Liver (tissue), 9 donors: ENCODE data around the gene THAP11. TPM values are rescaled to one million over a fixed set of nuclear protein-coding genes. Genes with fewer than 3 reads are reported as not detected.

Source experiments
- DNase-seq: peaks from one replicate; pipeline ENCODE4 v3.0.0-alpha.2; 2017; ENCODE audit warnings: low spot score
- H3K27ac ChIP-seq, 2 donors: one replicate each; pipeline ENCODE4 v1.7.0; 2013; ENCODE audit warnings: inconsistent platforms in 2 of 2, low read length in 2 of 2, control low read depth in 1 of 2, low read depth in 1 of 2, mild to moderate bottlenecking in 1 of 2
- H3K27me3 ChIP-seq, 4 donors: one replicate each; pipeline versions ENCODE4 v1.6.1 to v1.7.0; 2013; ENCODE audit warnings: low read length in 3 of 4, inconsistent platforms in 1 of 4, mild to moderate bottlenecking in 1 of 4, moderate library complexity in 1 of 4; ENCODE audit not compliant: control insufficient read depth in 4 of 4, insufficient read depth in 4 of 4
- H3K36me3 ChIP-seq, 4 donors: one replicate each; pipeline versions ENCODE4 v1.6.1 to v1.7.0; 2013; ENCODE audit warnings: low read length in 3 of 4, mild to moderate bottlenecking in 3 of 4, low read depth in 1 of 4, moderate library complexity in 1 of 4; ENCODE audit not compliant: control insufficient read depth in 4 of 4, insufficient read depth in 3 of 4
- H3K4me1 ChIP-seq, 4 donors: one replicate each; pipeline versions ENCODE4 v1.6.1 to v1.7.0; 2013; ENCODE audit warnings: low read length in 3 of 4, mild to moderate bottlenecking in 3 of 4, moderate library complexity in 1 of 4; ENCODE audit not compliant: control insufficient read depth in 4 of 4, insufficient read depth in 4 of 4
- H3K4me3 ChIP-seq, 3 donors: one replicate each; pipeline versions ENCODE4 v1.6.1 to v1.7.0; 2013; ENCODE audit warnings: low read length in 3 of 3, control low read depth in 1 of 3, low read depth in 1 of 3, mild to moderate bottlenecking in 1 of 3
- H3K9ac ChIP-seq, 2 donors: one replicate each; pipeline ENCODE4 v1.7.0; 2013; ENCODE audit warnings: low read length in 2 of 2, mild to moderate bottlenecking in 2 of 2, moderate library complexity in 2 of 2, control low read depth in 1 of 2, low read depth in 1 of 2
- H3K9me3 ChIP-seq, 4 donors: one replicate each; pipeline versions ENCODE4 v1.6.1 to v1.7.0; 2013; ENCODE audit warnings: low read length in 3 of 4; ENCODE audit not compliant: control insufficient read depth in 4 of 4
- EGR1 ChIP-seq, 2 donors: IDR thresholded peaks; 2 replicates each; pipeline ENCODE4 v1.6.1; 2016 to 2018; ENCODE audit warnings: antibody characterized with exemption in 2 of 2, low read depth in 2 of 2
- FOXA1 ChIP-seq: IDR thresholded peaks from 2 replicates; pipeline ENCODE4 v1.6.1; 2016; ENCODE audit warnings: antibody characterized with exemption
- GABPA ChIP-seq, 2 donors: IDR thresholded peaks in 1 of 2; conservative IDR thresholded peaks in 1 of 2; 2 replicates each; pipeline ENCODE4 v1.6.1; 2016; ENCODE audit warnings: antibody characterized with exemption in 2 of 2, mild to moderate bottlenecking in 1 of 2, moderate library complexity in 1 of 2
- HNF4A ChIP-seq, 2 donors: conservative IDR thresholded peaks; 2 replicates each; pipeline ENCODE4 v1.6.1; 2016; ENCODE audit warnings: antibody characterized with exemption in 2 of 2, mild to moderate bottlenecking in 2 of 2
- RAD21 ChIP-seq, 2 donors: IDR thresholded peaks; 2 replicates each; pipeline ENCODE4 v1.6.1; 2016; ENCODE audit warnings: antibody characterized with exemption in 2 of 2, mild to moderate bottlenecking in 2 of 2
- RXRA ChIP-seq, 2 donors: IDR thresholded peaks; 2 replicates each; pipeline ENCODE4 v1.6.1; 2017 to 2018; ENCODE audit warnings: antibody characterized with exemption in 2 of 2, mild to moderate bottlenecking in 1 of 2
- SP1 ChIP-seq: IDR thresholded peaks from 2 replicates; pipeline ENCODE4 v1.6.1; 2018; ENCODE audit warnings: antibody characterized with exemption, mild to moderate bottlenecking
- TAF1 ChIP-seq: conservative IDR thresholded peaks from 2 replicates; pipeline ENCODE4 v1.6.1; 2016; ENCODE audit warnings: antibody characterized with exemption, mild to moderate bottlenecking
- YY1 ChIP-seq: IDR thresholded peaks from 2 replicates; pipeline ENCODE4 v1.6.1; 2016; ENCODE audit warnings: antibody characterized with exemption, mild to moderate bottlenecking
- WGBS: extraction: QIAGEN DNeasy Blood & Tissue Kit; methylation state at CpG from one replicate; pipeline ENCODE4 v1.1.7; 2013; 5-methylcytosine and 5-hydroxymethylcytosine counted together
- polyA plus RNA-seq, 2 donors: library from polyadenylated mRNA; stranded (reverse) in 1 of 2; unstranded in 1 of 2; fragments of 200-250 nt in 1 of 2; fragments of >200 nt in 1 of 2; fragmentation: Nextera tagmentation in 1 of 2; extraction: Ambion mirVana in 1 of 2; gene quantifications; one replicate each; pipeline versions ENCODE4 v1.2.1 to v1.2.3, GENCODE V29; 2013 to 2015
- total RNA-seq, 2 donors: library from RNA; depleted of rRNA; stranded (reverse); fragments of >200 nt; gene quantifications; one replicate each; pipeline ENCODE4 v1.2.3, GENCODE V29; 2014
- TF ChIP-seq, protein P1 (sequence below): IDR thresholded peaks from 2 replicates; pipeline ENCODE4 v1.6.1; 2016; ENCODE audit warnings: antibody characterized with exemption, mild to moderate bottlenecking
- TF ChIP-seq, protein P2 (sequence below): IDR thresholded peaks from 2 replicates; pipeline ENCODE4 v1.6.1; 2016; ENCODE audit warnings: antibody characterized with exemption
- TF ChIP-seq, protein P3 (sequence below): IDR thresholded peaks from 2 replicates; pipeline ENCODE4 v1.6.1; 2016; ENCODE audit warnings: antibody characterized with exemption
- TF ChIP-seq, protein P4 (sequence below): IDR thresholded peaks from 2 replicates; pipeline ENCODE4 v1.6.1; 2016; ENCODE audit warnings: antibody characterized with exemption
- donor health status: healthy.
- donor health status: healthy.
- donor health status: healthy.
- donor health status: healthy.
- donor health status: healthy.

The THAP11 gene
- total and polyA plus RNA-seq, 4 donors: 6.7 to 19.7 (median 11.8) TPM

DNA sequence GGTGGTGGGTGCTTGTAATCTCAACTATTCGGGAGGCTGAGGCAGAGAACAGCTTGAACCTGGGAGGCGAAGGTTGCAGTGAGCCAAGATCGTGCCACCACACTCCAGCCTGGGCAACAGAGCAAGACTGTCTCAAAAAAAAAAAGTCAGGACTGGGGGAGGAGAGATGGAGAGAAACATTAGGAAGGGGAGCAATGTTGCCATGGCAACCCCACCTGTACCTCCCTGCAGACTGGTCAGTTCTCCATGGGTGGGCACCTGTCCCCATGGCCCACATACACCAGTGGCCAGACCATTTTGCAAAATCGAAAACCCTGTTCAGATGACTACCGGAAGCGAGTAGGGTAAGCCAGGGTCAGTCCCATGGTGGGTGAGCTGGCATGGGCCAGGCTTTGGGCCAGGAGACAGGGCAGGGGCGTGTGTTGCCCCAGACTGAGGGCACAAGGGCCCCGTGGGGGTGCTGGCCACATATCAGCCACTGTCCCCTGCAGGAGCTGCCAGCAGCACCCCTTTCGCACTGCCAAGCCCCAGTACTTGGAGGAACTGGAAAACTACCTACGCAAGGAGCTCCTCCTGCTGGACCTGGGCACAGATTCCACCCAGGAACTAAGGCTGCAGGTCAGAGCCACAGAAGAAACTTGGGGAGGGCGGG lies 21.4 kb upstream of the THAP11 start:
- H3K4me1 ChIP-seq: peaks cover 0 to 5% (median 1%) of the 10 kb centered on the region in 4 donors
- no peak for DNase-seq
- no peak overlapping the region for H3K4me3 ChIP-seq
- H3K36me3 ChIP-seq: no peaks in the 10 kb centered on the region
- H3K9ac ChIP-seq: no peak overlapping the region
- H3K27me3 ChIP-seq: no peaks in the 10 kb centered on the region
- H3K27ac ChIP-seq: no peak overlapping the region
- TF ChIP-seq RXRA (IDR thresholded peaks at IDR 0.05) (no peak), RAD21 (IDR thresholded peaks at IDR 0.05) (no peak), TAF1 (no peak), SP1 (no peak), FOXA1 (no peak), EGR1 (IDR thresholded peaks at IDR 0.05; ENCODE audit: low read depth in 2 of 2) (no peak)
- TF ChIP-seq, protein P1, sequence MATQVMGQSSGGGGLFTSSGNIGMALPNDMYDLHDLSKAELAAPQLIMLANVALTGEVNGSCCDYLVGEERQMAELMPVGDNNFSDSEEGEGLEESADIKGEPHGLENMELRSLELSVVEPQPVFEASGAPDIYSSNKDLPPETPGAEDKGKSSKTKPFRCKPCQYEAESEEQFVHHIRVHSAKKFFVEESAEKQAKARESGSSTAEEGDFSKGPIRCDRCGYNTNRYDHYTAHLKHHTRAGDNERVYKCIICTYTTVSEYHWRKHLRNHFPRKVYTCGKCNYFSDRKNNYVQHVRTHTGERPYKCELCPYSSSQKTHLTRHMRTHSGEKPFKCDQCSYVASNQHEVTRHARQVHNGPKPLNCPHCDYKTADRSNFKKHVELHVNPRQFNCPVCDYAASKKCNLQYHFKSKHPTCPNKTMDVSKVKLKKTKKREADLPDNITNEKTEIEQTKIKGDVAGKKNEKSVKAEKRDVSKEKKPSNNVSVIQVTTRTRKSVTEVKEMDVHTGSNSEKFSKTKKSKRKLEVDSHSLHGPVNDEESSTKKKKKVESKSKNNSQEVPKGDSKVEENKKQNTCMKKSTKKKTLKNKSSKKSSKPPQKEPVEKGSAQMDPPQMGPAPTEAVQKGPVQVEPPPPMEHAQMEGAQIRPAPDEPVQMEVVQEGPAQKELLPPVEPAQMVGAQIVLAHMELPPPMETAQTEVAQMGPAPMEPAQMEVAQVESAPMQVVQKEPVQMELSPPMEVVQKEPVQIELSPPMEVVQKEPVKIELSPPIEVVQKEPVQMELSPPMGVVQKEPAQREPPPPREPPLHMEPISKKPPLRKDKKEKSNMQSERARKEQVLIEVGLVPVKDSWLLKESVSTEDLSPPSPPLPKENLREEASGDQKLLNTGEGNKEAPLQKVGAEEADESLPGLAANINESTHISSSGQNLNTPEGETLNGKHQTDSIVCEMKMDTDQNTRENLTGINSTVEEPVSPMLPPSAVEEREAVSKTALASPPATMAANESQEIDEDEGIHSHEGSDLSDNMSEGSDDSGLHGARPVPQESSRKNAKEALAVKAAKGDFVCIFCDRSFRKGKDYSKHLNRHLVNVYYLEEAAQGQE: no peak
- TF ChIP-seq, protein P2, sequence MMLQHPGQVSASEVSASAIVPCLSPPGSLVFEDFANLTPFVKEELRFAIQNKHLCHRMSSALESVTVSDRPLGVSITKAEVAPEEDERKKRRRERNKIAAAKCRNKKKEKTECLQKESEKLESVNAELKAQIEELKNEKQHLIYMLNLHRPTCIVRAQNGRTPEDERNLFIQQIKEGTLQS: no peak
- TF ChIP-seq, protein P3, sequence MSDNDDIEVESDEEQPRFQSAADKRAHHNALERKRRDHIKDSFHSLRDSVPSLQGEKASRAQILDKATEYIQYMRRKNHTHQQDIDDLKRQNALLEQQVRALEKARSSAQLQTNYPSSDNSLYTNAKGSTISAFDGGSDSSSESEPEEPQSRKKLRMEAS: no peak
- TF ChIP-seq, protein P4, sequence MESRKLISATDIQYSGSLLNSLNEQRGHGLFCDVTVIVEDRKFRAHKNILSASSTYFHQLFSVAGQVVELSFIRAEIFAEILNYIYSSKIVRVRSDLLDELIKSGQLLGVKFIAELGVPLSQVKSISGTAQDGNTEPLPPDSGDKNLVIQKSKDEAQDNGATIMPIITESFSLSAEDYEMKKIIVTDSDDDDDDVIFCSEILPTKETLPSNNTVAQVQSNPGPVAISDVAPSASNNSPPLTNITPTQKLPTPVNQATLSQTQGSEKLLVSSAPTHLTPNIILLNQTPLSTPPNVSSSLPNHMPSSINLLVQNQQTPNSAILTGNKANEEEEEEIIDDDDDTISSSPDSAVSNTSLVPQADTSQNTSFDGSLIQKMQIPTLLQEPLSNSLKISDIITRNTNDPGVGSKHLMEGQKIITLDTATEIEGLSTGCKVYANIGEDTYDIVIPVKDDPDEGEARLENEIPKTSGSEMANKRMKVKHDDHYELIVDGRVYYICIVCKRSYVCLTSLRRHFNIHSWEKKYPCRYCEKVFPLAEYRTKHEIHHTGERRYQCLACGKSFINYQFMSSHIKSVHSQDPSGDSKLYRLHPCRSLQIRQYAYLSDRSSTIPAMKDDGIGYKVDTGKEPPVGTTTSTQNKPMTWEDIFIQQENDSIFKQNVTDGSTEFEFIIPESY: no peak
- H3K9me3 ChIP-seq: no peaks in the 10 kb centered on the region
- WGBS: 93% methylated on average over 11 of the region's 11 CpGs

DNA sequence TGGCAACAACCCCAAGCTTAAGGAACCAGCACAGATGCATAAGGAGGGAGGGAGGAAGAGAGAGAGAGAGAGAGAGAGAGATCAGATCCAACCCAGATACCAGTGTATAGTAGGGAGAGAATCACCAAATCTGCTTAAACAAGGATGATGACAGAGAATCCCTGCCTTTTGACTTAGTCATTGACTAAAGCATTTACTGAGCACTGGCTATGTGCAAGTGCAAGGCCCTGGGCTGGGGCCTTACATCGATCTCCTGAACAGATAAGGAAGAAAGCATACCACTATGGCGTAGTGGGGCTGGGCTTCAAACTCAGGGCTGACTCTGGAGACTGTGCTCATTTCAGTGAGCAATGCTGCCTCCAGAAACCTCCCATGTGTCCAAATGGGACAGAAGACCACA lies 19.6 kb upstream of the THAP11 start:
- H3K27ac ChIP-seq: no peak overlapping the region
- WGBS: 93% methylated on average over 2 of the region's 2 CpGs
- H3K27me3 ChIP-seq: no peaks in the 10 kb centered on the region
- no peak overlapping the region for H3K9ac ChIP-seq
- H3K4me1 ChIP-seq: peaks cover 0 to 2% (median 0%) of the 10 kb centered on the region in 4 donors
- H3K36me3 ChIP-seq: peaks cover 0 to 10% (median 0%) of the 10 kb centered on the region in 4 donors
- TF ChIP-seq TAF1: no peak
- TF ChIP-seq, protein P3: no peak
- no peak for TF ChIP-seq EGR1 (IDR thresholded peaks at IDR 0.05; ENCODE audit: low read depth in 2 of 2)
- TF ChIP-seq FOXA1: no peak
- TF ChIP-seq, protein P1: no peak
- no peak for TF ChIP-seq RAD21 (IDR thresholded peaks at IDR 0.05)
- TF ChIP-seq GABPA (IDR thresholded peaks at IDR 0.05 in 1 of 2, conservative IDR thresholded peaks at IDR 0.05 in 1 of 2): no peak
- TF ChIP-seq YY1: no peak
- TF ChIP-seq HNF4A (conservative IDR thresholded peaks at IDR 0.05): no peak
- no peak for DNase-seq
- H3K4me3 ChIP-seq: no peak overlapping the region
- H3K9me3 ChIP-seq: no peaks in the 10 kb centered on the region
